Measurements from ENCODE around the gene SPATA32.
"Not testable (repeated sequence)": the region's sequence is repeated elsewhere in the genome, so short reads cannot be mapped to it uniquely, and the experiment has no call there.

Gene SPATA32

DNA sequence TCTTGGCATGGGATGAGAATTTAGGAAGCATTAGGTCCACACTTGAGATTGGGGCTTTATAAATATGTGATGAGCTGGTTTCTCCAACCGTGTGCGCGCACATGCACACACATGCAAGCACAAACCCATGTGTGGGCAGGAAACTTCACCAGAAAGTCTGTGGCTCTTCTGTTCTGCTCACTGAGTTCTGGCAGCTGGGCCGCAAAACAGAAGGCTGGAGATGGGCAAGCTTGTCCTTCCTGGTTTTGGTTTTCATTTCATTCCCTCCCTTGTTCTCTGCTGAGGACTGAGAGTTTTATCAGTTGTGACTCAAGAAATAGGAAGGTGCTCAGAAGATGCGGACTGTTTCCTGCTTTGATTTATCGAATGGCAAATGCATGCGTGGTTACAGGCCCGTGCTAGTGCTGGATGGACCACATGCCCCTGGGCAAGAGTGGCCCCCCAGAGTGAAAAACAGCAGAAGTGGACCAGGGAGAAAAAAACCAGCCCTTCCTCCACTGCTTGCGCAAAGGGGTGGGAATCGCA lies 40.8 kb upstream of the SPATA32 start:
- H3K9ac ChIP-seq (ENCODE audit: low read depth, low read length) = peak overlapping the region; percentile 46
- H3K4me2 ChIP-seq (ENCODE audit: low read length) = peak overlapping the region; percentile 65
- no peaks in the 10 kb centered on the region for H3K9me3 ChIP-seq (replicated peaks; ENCODE audit: low read length)
- no peaks in the 10 kb centered on the region for H3K27me3 ChIP-seq (ENCODE audit: control insufficient read depth, insufficient read depth, low read length)
- no peak overlapping the region for H3K4me3 ChIP-seq (ENCODE audit: low read length)
- peaks cover 19% of the 10 kb centered on the region for H3K36me3 ChIP-seq (ENCODE audit: insufficient read depth, low read length)
- H3K4me1 ChIP-seq (ENCODE audit: control insufficient read depth, insufficient read depth, low read length) = peaks cover 71% of the 10 kb centered on the region

- Histone ChIP-seq H3K4me1 (ENCODE audit: control insufficient read depth, insufficient read depth, low read length) (peaks cover 68% of the 10 kb centered on the region), H3K9ac (ENCODE audit: low read depth, low read length) (peak overlapping the region; percentile 46)
Measured at GRCh38 chr17:45302220-45302619, 40.3 kb upstream of the SPATA32 start.

DNA sequence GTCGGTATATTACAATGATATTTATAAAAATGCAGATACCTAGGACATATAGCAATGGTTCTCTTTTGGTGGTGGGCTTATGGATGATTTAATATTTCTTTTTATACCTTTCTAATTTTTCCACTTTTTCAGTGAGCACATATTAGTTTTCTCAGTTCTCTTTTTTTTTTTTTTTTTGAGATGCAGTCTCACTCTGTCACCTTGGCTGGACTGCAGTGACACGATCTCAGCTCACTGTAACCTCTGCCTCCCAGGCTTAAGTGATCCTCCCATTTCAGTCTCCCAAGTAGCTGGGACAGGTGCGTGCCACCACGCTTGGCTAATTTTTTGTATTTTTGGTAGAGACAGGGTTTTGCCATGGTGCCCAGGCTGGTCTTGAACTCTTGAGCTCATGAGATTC lies 39.8 kb upstream of the SPATA32 start:
- Histone ChIP-seq H3K9ac (ENCODE audit: low read depth, low read length) (no peak overlapping the region), H3K27me3 (ENCODE audit: control insufficient read depth, insufficient read depth, low read length) (no peaks in the 10 kb centered on the region), H3K4me2 (ENCODE audit: low read length) (no peak overlapping the region), H3K4me1 (ENCODE audit: control insufficient read depth, insufficient read depth, low read length) (peaks cover 68% of the 10 kb centered on the region), H3K9me3 (replicated peaks; ENCODE audit: low read length) (no peaks in the 10 kb centered on the region), H3K36me3 (ENCODE audit: insufficient read depth, low read length) (peaks cover 27% of the 10 kb centered on the region), H3K4me3 (ENCODE audit: low read length) (no peak overlapping the region)

More at GRCh38 chr17:45302220-45302619, 40.3 kb upstream of the SPATA32 start:
- H3K36me3 ChIP-seq (ENCODE audit: insufficient read depth, low read length) = peaks cover 21% of the 10 kb centered on the region
- H3K4me3 ChIP-seq (ENCODE audit: low read length); H3K27me3 ChIP-seq (ENCODE audit: control insufficient read depth, insufficient read depth, low read length); H3K9me3 ChIP-seq (replicated peaks; ENCODE audit: low read length): not testable (repeated sequence)
- H3K4me2 ChIP-seq (ENCODE audit: low read length) = peak overlapping the region; percentile 65

DNA sequence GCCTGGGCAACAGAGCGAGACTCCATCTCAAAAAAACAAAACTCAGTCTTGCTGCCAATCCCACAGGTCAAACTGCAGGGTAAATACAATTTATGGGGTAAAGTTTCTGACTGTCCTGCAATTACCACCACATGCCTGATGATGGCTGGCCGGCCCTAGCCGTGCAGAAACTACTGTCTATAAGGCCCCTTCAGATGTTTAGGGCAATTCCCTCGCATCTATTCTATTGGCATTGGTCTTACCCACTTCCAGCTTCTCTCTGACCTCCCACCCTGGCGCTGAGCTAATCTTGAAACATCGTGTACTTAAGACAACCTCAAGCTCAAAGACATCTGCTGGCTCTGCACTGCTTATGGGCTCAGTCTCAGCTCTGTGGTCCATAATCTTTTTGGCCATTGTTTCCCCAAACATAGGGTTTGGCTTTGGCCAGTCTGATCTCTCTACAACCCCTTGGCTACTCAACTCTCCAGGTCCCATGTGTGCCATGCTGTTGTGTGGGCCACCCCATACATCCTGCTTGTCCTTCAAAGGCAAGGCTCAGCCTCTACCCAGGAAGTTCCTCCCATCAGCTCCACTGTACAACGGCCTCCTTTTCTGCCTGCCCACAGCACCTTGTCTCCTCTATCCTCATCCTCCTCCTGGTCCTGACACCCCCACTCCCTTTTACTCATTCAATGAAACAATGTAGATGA lies 38.3 kb upstream of the SPATA32 start:
- H3K9me3 ChIP-seq (replicated peaks; ENCODE audit: low read length) = no peaks in the 10 kb centered on the region
- no peaks in the 10 kb centered on the region for H3K27me3 ChIP-seq (ENCODE audit: control insufficient read depth, insufficient read depth, low read length)
- no peak overlapping the region for H3K4me2 ChIP-seq (ENCODE audit: low read length)
- H3K36me3 ChIP-seq (ENCODE audit: insufficient read depth, low read length) = peaks cover 33% of the 10 kb centered on the region
- H3K4me3 ChIP-seq (ENCODE audit: low read length) = no peak overlapping the region
- no peak overlapping the region for H3K9ac ChIP-seq (ENCODE audit: low read depth, low read length)
- H3K4me1 ChIP-seq (ENCODE audit: control insufficient read depth, insufficient read depth, low read length) = peaks cover 68% of the 10 kb centered on the region

- Histone ChIP-seq H3K4me1 (ENCODE audit: control insufficient read depth, insufficient read depth, low read length) (peaks cover 70% of the 10 kb centered on the region), H3K9me3 (replicated peaks; ENCODE audit: low read length) (no peaks in the 10 kb centered on the region), H3K27me3 (ENCODE audit: control insufficient read depth, insufficient read depth, low read length) (no peaks in the 10 kb centered on the region), H3K4me3 (ENCODE audit: low read length) (no peak overlapping the region), H3K4me2 (ENCODE audit: low read length) (no peak overlapping the region), H3K9ac (ENCODE audit: low read depth, low read length) (no peak overlapping the region), H3K36me3 (ENCODE audit: insufficient read depth, low read length) (peaks cover 28% of the 10 kb centered on the region)
Measured at GRCh38 chr17:45299361-45299760, 37.5 kb upstream of the SPATA32 start.

DNA sequence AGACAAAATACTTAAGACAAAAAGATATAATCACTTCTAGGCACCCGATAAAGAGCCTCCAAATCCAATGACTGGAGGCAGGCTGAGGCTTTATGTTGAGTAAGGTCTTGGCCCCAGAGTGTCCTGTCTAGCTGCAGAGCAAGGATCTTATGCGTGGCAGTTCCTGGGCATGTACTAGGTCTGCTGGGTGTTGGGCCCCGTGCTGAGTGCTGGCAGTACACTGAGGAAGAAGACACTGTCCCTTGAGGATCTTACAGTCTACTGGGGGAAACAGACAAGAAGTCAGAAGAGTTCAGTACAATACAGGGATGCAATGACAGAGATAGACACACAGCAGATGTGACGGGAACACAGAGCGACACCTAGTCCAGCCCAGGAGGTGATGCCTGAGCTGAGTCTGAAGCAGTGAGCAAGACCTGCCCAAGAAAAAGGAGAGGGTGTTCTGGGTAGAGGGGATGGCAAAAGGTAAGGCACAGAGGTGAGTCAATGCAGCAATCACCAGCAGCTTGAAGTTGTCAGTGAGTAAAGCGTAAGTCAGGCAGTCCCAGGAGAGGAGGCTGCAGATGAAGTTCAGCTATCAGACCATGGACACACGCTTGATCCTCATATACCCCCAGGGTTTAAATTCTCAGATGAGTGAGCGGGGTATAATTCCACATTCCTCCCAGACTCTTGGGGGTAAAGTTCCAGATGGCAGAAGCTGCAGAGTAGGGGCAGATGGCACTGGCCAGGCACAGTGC lies 36.8 kb upstream of the SPATA32 start:
- Histone ChIP-seq H3K36me3 (ENCODE audit: insufficient read depth, low read length) (peaks cover 27% of the 10 kb centered on the region), H3K4me3 (ENCODE audit: low read length) (no peak overlapping the region), H3K27me3 (ENCODE audit: control insufficient read depth, insufficient read depth, low read length) (no peaks in the 10 kb centered on the region), H3K9me3 (replicated peaks; ENCODE audit: low read length) (no peaks in the 10 kb centered on the region), H3K9ac (ENCODE audit: low read depth, low read length) (no peak overlapping the region), H3K4me1 (ENCODE audit: control insufficient read depth, insufficient read depth, low read length) (peaks cover 75% of the 10 kb centered on the region), H3K4me2 (ENCODE audit: low read length) (no peak overlapping the region)

GRCh38 chr17:45296833-45297124 lies 34.9 kb upstream of the SPATA32 start:
- Histone ChIP-seq H3K9me3 (replicated peaks; ENCODE audit: low read length) (no peaks in the 10 kb centered on the region), H3K27me3 (ENCODE audit: control insufficient read depth, insufficient read depth, low read length) (no peaks in the 10 kb centered on the region), H3K4me2 (ENCODE audit: low read length) (no peak overlapping the region), H3K36me3 (ENCODE audit: insufficient read depth, low read length) (peaks cover 38% of the 10 kb centered on the region), H3K9ac (ENCODE audit: low read depth, low read length) (no peak overlapping the region), H3K4me1 (ENCODE audit: control insufficient read depth, insufficient read depth, low read length) (peaks cover 77% of the 10 kb centered on the region), H3K4me3 (ENCODE audit: low read length) (no peak overlapping the region)

DNA sequence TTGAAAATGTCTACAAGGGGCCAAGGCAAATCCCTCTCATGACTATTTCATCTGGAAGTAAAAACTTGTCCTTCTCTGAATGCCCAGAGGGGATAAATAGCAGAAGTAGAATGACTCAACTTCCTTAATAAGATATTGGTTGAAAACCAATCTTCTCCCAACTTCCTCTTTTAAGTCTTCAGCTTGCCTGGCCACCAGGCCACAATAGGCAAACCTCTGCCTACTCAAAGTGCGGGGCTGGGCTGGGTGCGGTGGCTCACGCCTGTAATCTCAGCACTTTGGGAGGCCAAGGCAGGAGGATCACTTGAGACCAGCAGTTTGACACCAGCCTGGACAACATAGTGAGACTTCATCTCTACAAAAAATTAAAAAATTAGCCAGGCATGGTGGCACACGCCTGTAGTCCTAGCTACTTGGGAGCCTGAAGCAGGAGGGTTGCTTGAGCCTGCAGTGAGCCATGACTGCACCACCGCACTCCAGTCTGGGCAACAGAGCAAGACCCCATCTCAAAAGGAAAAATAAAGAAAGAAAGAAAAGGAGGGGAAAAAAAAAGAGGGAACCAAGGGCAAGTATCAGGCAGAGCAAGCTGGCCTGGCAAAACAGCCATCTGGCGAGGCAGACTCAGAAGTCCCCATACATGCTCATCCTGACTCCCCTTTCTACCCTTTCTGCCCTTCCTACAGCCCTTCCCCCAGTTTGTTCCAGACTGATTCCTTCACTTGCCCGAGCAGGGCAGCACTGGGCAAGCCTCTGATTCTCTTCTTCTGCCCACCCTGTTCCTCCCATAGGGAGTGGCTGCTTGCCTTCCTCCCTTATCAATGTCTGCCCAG lies 34.3 kb upstream of the SPATA32 start:
- H3K9me3 ChIP-seq (replicated peaks; ENCODE audit: low read length) = no peaks in the 10 kb centered on the region
- H3K4me3 ChIP-seq (ENCODE audit: low read length) = no peak overlapping the region
- H3K36me3 ChIP-seq (ENCODE audit: insufficient read depth, low read length) = peaks cover 44% of the 10 kb centered on the region
- H3K4me1 ChIP-seq (ENCODE audit: control insufficient read depth, insufficient read depth, low read length) = peaks cover 80% of the 10 kb centered on the region
- H3K4me2 ChIP-seq (ENCODE audit: low read length) = peak overlapping the region; percentile 45
- no peaks in the 10 kb centered on the region for H3K27me3 ChIP-seq (ENCODE audit: control insufficient read depth, insufficient read depth, low read length)
- H3K9ac ChIP-seq (ENCODE audit: low read depth, low read length) = no peak overlapping the region

- peak overlapping the region; percentile 17 for H3K9ac ChIP-seq (ENCODE audit: low read depth, low read length)
- H3K4me1 ChIP-seq (ENCODE audit: control insufficient read depth, insufficient read depth, low read length) = peaks cover 87% of the 10 kb centered on the region
- H3K9me3 ChIP-seq (replicated peaks; ENCODE audit: low read length) = no peaks in the 10 kb centered on the region
- H3K36me3 ChIP-seq (ENCODE audit: insufficient read depth, low read length) = peaks cover 61% of the 10 kb centered on the region
- no peaks in the 10 kb centered on the region for H3K27me3 ChIP-seq (ENCODE audit: control insufficient read depth, insufficient read depth, low read length)
- H3K4me3 ChIP-seq (ENCODE audit: low read length) = no peak overlapping the region
- peak overlapping the region; percentile 69 for H3K4me2 ChIP-seq (ENCODE audit: low read length)
Measured at GRCh38 chr17:45294506-45294905, 32.6 kb upstream of the SPATA32 start.

- Histone ChIP-seq H3K9ac (ENCODE audit: low read depth, low read length) (peak overlapping the region; percentile 46), H3K4me2 (ENCODE audit: low read length) (peak overlapping the region; percentile 69), H3K4me1 (ENCODE audit: control insufficient read depth, insufficient read depth, low read length) (peaks cover 78% of the 10 kb centered on the region), H3K9me3 (replicated peaks; ENCODE audit: low read length) (no peaks in the 10 kb centered on the region), H3K36me3 (ENCODE audit: insufficient read depth, low read length) (peaks cover 66% of the 10 kb centered on the region), H3K4me3 (ENCODE audit: low read length) (no peak overlapping the region), H3K27me3 (ENCODE audit: control insufficient read depth, insufficient read depth, low read length) (no peaks in the 10 kb centered on the region)
Measured at GRCh38 chr17:45293413-45294211, 31.7 kb upstream of the SPATA32 start.
